Mesendoderm (in vitro differentiated cells): Measurements from ENCODE around the gene GALNTL6.
"Not testable (repeated sequence)": the region's sequence is repeated elsewhere in the genome, so short reads cannot be mapped to it uniquely, and the experiment has no call there.

Experiments used
- DNase-seq: peaks from one replicate; pipeline ENCODE4 v3.0.0; 2013
- H2AK5ac ChIP-seq: 2 replicates; pipeline ENCODE4 v1.6.1; 2013; ENCODE audit warnings: low read length, inconsistent platforms
- H2BK120ac ChIP-seq: 2 replicates; pipeline ENCODE4 v1.6.1; 2013; ENCODE audit warnings: low read depth, mild to moderate bottlenecking, low read length, moderate library complexity, mixed read lengths
- H2BK15ac ChIP-seq: replicated peaks from 2 replicates; pipeline ENCODE4 v1.6.1; 2013; ENCODE audit warnings: low read depth, mild to moderate bottlenecking, moderate library complexity
- H2BK5ac ChIP-seq: 2 replicates; pipeline ENCODE4 v1.6.1; 2013; ENCODE audit warnings: low read length, inconsistent platforms
- H3K18ac ChIP-seq: 2 replicates; pipeline ENCODE4 v1.6.1; 2013; ENCODE audit warnings: mild to moderate bottlenecking, low read length, mixed read lengths
- H3K23ac ChIP-seq: one replicate; pipeline ENCODE4 v1.6.1; 2013; ENCODE audit warnings: low read length
- H3K27ac ChIP-seq: 2 replicates; pipeline ENCODE4 v1.5.1; 2013; ENCODE audit warnings: low read depth, mild to moderate bottlenecking, inconsistent platforms, low read length, moderate library complexity
- H3K27me3 ChIP-seq: 2 replicates; pipeline ENCODE4 v1.6.1; 2013; ENCODE audit warnings: low read length, control low read depth, mild to moderate bottlenecking, inconsistent platforms; ENCODE audit not compliant: insufficient read depth, poor library complexity
- H3K36me3 ChIP-seq: 2 replicates; pipeline ENCODE4 v1.6.1; 2013; ENCODE audit warnings: low read length, inconsistent platforms; ENCODE audit not compliant: control insufficient read depth, insufficient read depth
- H3K4ac ChIP-seq: one replicate; pipeline ENCODE4 v1.6.1; 2013; ENCODE audit warnings: low read depth, mild to moderate bottlenecking, low read length, moderate library complexity
- H3K4me1 ChIP-seq: 2 replicates; pipeline ENCODE4 v1.6.1; 2013; ENCODE audit warnings: low read depth, low read length, inconsistent platforms; ENCODE audit not compliant: control insufficient read depth
- H3K4me2 ChIP-seq: 2 replicates; pipeline ENCODE4 v1.6.1; 2013; ENCODE audit warnings: low read length
- H3K4me3 ChIP-seq: 2 replicates; pipeline ENCODE4 v1.5.1; 2013; ENCODE audit warnings: mild to moderate bottlenecking, low read length
- H3K56ac ChIP-seq: one replicate; pipeline ENCODE4 v1.6.1; 2013; ENCODE audit warnings: low read length
- H3K79me1 ChIP-seq: 2 replicates; pipeline ENCODE4 v1.6.1; 2013; ENCODE audit warnings: low read length, inconsistent platforms
- H3K79me2 ChIP-seq: 2 replicates; pipeline ENCODE4 v1.6.1; 2013; ENCODE audit warnings: mild to moderate bottlenecking, low read length; ENCODE audit not compliant: control insufficient read depth, insufficient read depth
- H3K9ac ChIP-seq: 2 replicates; pipeline ENCODE4 v1.6.1; 2013; ENCODE audit warnings: low read length, inconsistent platforms
- H4K5ac ChIP-seq: one replicate; pipeline ENCODE4 v1.6.1; 2013; ENCODE audit warnings: low read length
- H4K8ac ChIP-seq: one replicate; pipeline ENCODE4 v1.6.1; 2013; ENCODE audit warnings: low read depth, mild to moderate bottlenecking, control low read depth, low read length, moderate library complexity
- WGBS: extraction: QIAGEN DNeasy Blood & Tissue Kit; methylation state at CpG from one replicate; pipeline ENCODE4 v1.1.7; 2013; ENCODE audit warnings: low lambda C conversion rate, missing lambda C conversion rate; ENCODE audit not compliant: insufficient coverage; ENCODE audit errors: extremely low coverage; 5-methylcytosine and 5-hydroxymethylcytosine counted together

Gene GALNTL6

GRCh38 chr4:172876394-172876793, 1063.2 kb downstream of the GALNTL6 start:
- Histone ChIP-seq H2BK15ac (no peak overlapping the region), H3K18ac (no peak overlapping the region), H4K8ac (no peak overlapping the region), H2AK5ac (no peak overlapping the region), H3K23ac (no peak overlapping the region), H3K27me3 (no peaks in the 10 kb centered on the region), H3K79me1 (no peaks in the 10 kb centered on the region), H3K4me3 (no peak overlapping the region), H3K4ac (no peak overlapping the region), H3K4me1 (no peaks in the 10 kb centered on the region), H4K5ac (no peak overlapping the region), H2BK120ac (no peak overlapping the region), H3K4me2 (no peak overlapping the region), H2BK5ac (no peak overlapping the region), H3K9ac (no peak overlapping the region), H3K56ac (no peak overlapping the region), H3K27ac (no peak overlapping the region), H3K36me3 (no peaks in the 10 kb centered on the region), H3K79me2 (no peaks in the 10 kb centered on the region)
- WGBS, result no CpG with 5 or more reads among the region's 2 CpGs
- DNase-seq, result no peak

DNA sequence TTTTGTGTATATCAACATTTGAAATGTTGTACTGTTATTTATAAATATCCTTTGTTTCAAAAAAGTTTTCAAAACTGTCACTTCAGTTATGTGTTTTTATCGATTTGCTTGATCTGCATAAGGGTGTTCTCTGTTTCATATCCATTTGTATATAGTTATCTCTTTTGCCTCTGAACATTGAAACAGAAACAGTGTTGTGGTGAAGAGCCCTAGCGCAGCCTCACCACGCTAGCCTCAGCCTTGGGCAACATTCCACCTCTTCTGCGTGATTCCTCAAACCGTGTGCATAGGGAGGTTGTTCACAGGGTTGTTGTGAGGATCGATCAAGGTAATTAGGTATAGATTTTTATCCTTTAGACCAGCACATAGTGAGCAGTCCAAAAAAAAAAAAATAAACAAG, 1068.4 kb downstream of the GALNTL6 start:
- no peak overlapping the region for H2BK120ac ChIP-seq
- no peak overlapping the region for H3K27ac ChIP-seq
- no peak overlapping the region for H3K4me2 ChIP-seq
- H2AK5ac ChIP-seq, result no peak overlapping the region
- no peaks in the 10 kb centered on the region for H3K27me3 ChIP-seq
- H4K8ac ChIP-seq, result no peak overlapping the region
- H3K23ac ChIP-seq, result no peak overlapping the region
- WGBS, result no CpG with 5 or more reads among the region's 6 CpGs
- H3K4ac ChIP-seq, result no peak overlapping the region
- H3K4me1 ChIP-seq, result no peaks in the 10 kb centered on the region
- H3K18ac ChIP-seq, result no peak overlapping the region
- no peaks in the 10 kb centered on the region for H3K79me1 ChIP-seq
- H2BK5ac ChIP-seq, result no peak overlapping the region
- no peaks in the 10 kb centered on the region for H3K79me2 ChIP-seq
- no peak overlapping the region for H3K4me3 ChIP-seq
- H2BK15ac ChIP-seq, result no peak overlapping the region
- no peak overlapping the region for H3K9ac ChIP-seq
- H4K5ac ChIP-seq, result no peak overlapping the region
- no peaks in the 10 kb centered on the region for H3K36me3 ChIP-seq
- no peak overlapping the region for H3K56ac ChIP-seq
- DNase-seq, result no peak

DNA sequence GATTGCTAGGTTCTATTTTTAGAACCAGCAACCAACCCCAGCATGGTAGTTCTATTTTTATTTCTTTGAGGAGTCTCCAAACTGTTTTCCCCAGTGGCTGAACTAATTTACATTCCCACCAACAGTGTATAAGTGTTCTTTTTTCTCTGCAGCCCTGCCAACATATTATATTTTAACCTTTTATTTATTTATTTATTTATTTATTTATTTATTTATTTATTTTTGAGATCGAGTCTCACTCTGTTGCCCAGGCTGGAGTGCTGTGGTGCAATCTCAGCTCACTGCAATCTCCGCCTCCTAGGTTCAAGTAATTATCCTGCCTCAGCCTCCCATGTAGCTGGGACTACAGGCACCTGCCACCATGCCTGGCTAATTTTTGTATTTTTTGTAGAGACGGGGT, 1074.2 kb downstream of the GALNTL6 start:
- H3K18ac ChIP-seq, H3K27me3 ChIP-seq, H4K8ac ChIP-seq, DNase-seq, H3K27ac ChIP-seq, H3K4ac ChIP-seq, H4K5ac ChIP-seq, H3K9ac ChIP-seq, H3K23ac ChIP-seq, H3K4me3 ChIP-seq, H3K36me3 ChIP-seq, H2AK5ac ChIP-seq, H2BK120ac ChIP-seq, H3K79me2 ChIP-seq, H3K79me1 ChIP-seq, H3K4me2 ChIP-seq, H2BK15ac ChIP-seq, H2BK5ac ChIP-seq, H3K4me1 ChIP-seq, H3K56ac ChIP-seq: not testable (repeated sequence)
- WGBS, result no CpG with 5 or more reads among the region's 3 CpGs

- Histone ChIP-seq H3K4me3 (no peak overlapping the region), H3K79me2 (no peaks in the 10 kb centered on the region), H3K36me3 (no peaks in the 10 kb centered on the region), H2BK15ac (no peak overlapping the region), H3K56ac (no peak overlapping the region), H3K4ac (no peak overlapping the region), H3K79me1 (no peaks in the 10 kb centered on the region), H3K27ac (no peak overlapping the region), H3K18ac (no peak overlapping the region), H3K4me1 (no peaks in the 10 kb centered on the region), H2AK5ac (no peak overlapping the region), H3K4me2 (no peak overlapping the region), H2BK120ac (no peak overlapping the region), H4K8ac (no peak overlapping the region), H3K27me3 (no peaks in the 10 kb centered on the region), H3K23ac (no peak overlapping the region), H2BK5ac (no peak overlapping the region), H3K9ac (no peak overlapping the region), H4K5ac (no peak overlapping the region)
- no peak for DNase-seq
- WGBS, result no CpG with 5 or more reads among the region's 2 CpGs
Observed at GRCh38 chr4:172887959-172888358, 1074.8 kb downstream of the GALNTL6 start.

GRCh38 chr4:172892300-172892699, 1079.1 kb downstream of the GALNTL6 start:
- no peaks in the 10 kb centered on the region for H3K79me1 ChIP-seq
- no peak overlapping the region for H3K23ac ChIP-seq
- H2BK15ac ChIP-seq, result no peak overlapping the region
- no peaks in the 10 kb centered on the region for H3K27me3 ChIP-seq
- DNase-seq, result peak; percentile 56
- no peak overlapping the region for H3K56ac ChIP-seq
- H4K8ac ChIP-seq, result no peak overlapping the region
- H2AK5ac ChIP-seq, result no peak overlapping the region
- no peak overlapping the region for H3K4me3 ChIP-seq
- H4K5ac ChIP-seq, result no peak overlapping the region
- H3K4me1 ChIP-seq, result no peaks in the 10 kb centered on the region
- H3K79me2 ChIP-seq, result no peaks in the 10 kb centered on the region
- H3K9ac ChIP-seq, result no peak overlapping the region
- no peaks in the 10 kb centered on the region for H3K36me3 ChIP-seq
- H3K4me2 ChIP-seq, result no peak overlapping the region
- no peak overlapping the region for H3K18ac ChIP-seq
- WGBS, result no CpG with 5 or more reads among the region's 4 CpGs
- H3K4ac ChIP-seq, result no peak overlapping the region
- no peak overlapping the region for H2BK5ac ChIP-seq
- H2BK120ac ChIP-seq, result no peak overlapping the region
- no peak overlapping the region for H3K27ac ChIP-seq

GRCh38 chr4:172895699-172896098, 1082.5 kb downstream of the GALNTL6 start:
- no peak overlapping the region for H3K18ac ChIP-seq
- no peak overlapping the region for H3K23ac ChIP-seq
- no peak for DNase-seq
- no peaks in the 10 kb centered on the region for H3K4me1 ChIP-seq
- no CpG with 5 or more reads among the region's 3 CpGs for WGBS
- no peaks in the 10 kb centered on the region for H3K79me1 ChIP-seq
- no peaks in the 10 kb centered on the region for H3K27me3 ChIP-seq
- no peak overlapping the region for H2BK120ac ChIP-seq
- no peak overlapping the region for H3K4me3 ChIP-seq
- H2AK5ac ChIP-seq, result no peak overlapping the region
- H3K4ac ChIP-seq, result no peak overlapping the region
- H4K5ac ChIP-seq, result no peak overlapping the region
- H3K79me2 ChIP-seq, result no peaks in the 10 kb centered on the region
- no peak overlapping the region for H3K9ac ChIP-seq
- H2BK15ac ChIP-seq, result no peak overlapping the region
- no peak overlapping the region for H3K4me2 ChIP-seq
- H4K8ac ChIP-seq, result no peak overlapping the region
- H3K56ac ChIP-seq, result no peak overlapping the region
- no peaks in the 10 kb centered on the region for H3K36me3 ChIP-seq
- no peak overlapping the region for H2BK5ac ChIP-seq
- no peak overlapping the region for H3K27ac ChIP-seq
